ENCODE data around the gene RAC2.

The RAC2 gene

DNA sequence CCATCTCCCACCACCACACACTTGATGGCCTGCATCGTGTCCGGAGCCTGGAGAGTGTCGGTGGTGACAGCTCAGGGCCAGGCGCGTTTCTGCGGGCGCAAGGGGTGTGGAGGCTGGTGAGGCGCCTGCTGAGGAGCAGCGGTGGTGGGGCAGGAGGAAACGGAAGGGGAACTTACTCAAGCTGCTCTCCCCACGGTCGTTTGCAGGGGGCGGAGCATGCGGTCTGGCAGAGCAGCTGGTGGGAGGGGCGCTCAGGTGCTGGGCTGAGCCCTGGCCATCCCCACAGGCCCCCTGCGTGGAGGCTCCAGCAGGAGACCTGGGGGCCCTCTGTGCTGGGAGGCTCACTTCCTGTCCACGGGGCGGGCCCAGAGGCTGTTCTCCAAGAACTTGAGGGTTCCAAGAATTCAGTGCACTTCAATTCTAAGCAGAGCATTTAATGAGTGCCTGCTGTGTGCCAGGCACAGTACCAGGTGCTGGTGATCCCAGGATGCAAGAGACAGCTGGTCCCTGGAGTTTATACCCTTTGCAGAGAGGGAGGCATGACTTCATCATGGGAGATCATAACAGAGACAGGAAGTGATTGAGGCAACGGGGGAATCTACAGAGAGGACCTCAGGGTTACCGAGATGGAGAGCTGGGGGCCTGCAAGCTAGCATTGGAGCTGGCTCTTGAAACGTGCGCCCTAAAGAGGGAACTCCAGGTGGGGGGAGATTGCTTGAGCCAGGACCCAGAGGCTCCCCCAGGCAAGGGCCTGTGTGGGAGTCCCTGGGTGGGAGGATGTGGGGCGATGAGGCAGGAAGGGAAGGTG, at the start of gene RAC2:
Gene RAC2, minus strand, starts transcription at position 156 of the 808 bp plus-strand sequence. Its CDS starts 121 bp downstream, at position 35.
- TF ChIP-seq, protein P1, sequence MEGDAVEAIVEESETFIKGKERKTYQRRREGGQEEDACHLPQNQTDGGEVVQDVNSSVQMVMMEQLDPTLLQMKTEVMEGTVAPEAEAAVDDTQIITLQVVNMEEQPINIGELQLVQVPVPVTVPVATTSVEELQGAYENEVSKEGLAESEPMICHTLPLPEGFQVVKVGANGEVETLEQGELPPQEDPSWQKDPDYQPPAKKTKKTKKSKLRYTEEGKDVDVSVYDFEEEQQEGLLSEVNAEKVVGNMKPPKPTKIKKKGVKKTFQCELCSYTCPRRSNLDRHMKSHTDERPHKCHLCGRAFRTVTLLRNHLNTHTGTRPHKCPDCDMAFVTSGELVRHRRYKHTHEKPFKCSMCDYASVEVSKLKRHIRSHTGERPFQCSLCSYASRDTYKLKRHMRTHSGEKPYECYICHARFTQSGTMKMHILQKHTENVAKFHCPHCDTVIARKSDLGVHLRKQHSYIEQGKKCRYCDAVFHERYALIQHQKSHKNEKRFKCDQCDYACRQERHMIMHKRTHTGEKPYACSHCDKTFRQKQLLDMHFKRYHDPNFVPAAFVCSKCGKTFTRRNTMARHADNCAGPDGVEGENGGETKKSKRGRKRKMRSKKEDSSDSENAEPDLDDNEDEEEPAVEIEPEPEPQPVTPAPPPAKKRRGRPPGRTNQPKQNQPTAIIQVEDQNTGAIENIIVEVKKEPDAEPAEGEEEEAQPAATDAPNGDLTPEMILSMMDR (IDR thresholded peaks at IDR 0.05; ENCODE audit: extremely low read depth, missing control alignments): no peak
- DNase-seq (ENCODE audit: low spot score): peak; percentile 80

DNA sequence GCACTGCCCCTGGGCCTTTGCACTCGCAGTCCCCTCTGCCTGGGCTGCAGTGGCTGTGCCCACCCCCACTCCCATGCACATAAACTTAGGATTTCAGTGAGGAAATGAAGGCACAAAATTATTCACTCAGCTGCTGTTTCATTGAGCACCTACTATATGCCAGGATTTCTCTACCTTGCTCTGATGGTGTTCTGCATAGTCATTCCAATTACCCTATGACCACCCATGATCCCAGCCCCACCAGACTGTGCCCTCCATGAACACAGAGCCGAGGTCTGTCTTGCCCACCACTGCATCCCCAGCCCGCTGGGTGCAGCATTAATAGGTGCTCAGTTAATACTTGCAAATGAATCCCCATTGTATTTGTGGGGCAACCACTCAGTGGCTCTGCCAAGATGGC, 49.1 kb upstream of the RAC2 start:
- DNase-seq (ENCODE audit: low spot score): no peak
- TF ChIP-seq, protein P1 (IDR thresholded peaks at IDR 0.05; ENCODE audit: extremely low read depth, missing control alignments): no peak

DNA sequence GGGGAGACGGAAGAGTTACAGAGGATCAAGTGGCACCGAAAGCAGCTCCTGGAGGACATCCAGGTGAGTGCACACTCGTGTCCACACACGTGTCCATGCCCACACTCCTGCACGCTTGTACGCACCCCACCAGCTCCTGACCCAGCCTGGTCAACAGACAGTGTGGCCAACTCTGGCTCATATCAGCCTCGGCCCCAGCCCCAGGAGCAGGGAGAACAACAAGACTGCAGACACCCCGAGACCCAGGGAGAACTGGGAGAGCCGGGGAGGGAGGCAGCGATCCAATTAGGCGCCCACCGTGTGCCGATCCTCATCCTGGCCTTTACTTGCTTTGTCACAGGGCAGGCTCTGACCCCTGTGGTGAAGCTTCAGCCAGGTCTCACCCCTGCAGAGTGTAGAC, 48.6 kb upstream of the RAC2 start:
- DNase-seq (ENCODE audit: low spot score): no peak
- TF ChIP-seq, protein P1 (IDR thresholded peaks at IDR 0.05; ENCODE audit: extremely low read depth, missing control alignments): no peak

DNA sequence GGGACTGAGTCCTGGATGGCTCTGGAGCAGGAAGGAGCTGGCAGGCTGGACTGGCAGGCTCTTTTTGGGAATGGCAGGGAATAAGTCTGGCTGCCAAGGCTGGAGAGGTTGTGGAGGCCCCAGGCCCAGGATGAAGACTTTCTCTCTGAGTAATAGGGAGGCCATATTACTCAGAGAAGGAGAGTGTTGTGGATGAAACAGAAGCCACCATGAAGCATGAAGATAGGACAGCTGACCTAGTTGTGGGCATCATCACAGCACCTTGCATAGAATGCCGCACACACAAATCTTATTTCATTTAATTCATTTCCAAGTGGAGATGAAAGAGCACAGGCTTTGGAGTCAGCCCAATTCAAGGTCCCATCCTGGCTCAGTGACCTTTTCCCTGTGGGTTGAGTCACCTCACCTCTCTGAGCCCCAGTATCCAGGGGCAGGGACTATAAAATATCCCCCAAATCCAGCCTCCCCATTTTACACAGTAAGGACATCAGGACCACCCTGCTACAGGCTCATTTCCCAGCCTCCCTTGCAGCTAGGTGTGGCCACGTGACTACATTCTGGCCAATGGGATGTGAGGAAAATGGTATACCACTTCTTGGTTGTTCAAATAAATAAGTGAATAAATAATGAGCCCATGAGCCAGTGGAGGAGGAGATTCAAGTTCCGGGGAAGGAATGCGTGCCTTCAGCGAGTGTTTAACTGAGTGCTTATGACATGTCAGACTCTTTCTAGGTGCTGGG, 47.7 kb upstream of the RAC2 start:
- DNase-seq (ENCODE audit: low spot score): no peak
- TF ChIP-seq, protein P1 (IDR thresholded peaks at IDR 0.05; ENCODE audit: extremely low read depth, missing control alignments): no peak

DNA sequence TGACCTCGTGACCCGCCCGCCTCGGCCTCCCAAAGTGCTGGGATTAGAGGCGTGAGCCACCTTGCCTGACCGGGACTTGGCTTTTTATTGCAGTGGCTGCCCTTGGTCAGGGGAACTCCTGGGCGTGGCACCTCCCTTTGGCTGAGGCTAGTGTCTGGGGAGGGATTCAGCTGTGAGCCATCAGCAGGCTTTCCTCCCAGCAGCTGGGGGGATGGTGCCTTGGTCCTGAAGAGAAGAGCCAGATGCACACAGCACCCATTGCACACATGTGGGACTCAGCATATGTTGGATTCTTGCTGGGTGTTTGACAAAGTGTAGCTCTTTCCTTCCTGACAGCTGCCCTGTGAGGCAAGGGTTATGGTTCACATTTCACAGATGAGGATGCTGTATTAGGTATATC, 46.7 kb upstream of the RAC2 start:
- TF ChIP-seq, protein P1 (IDR thresholded peaks at IDR 0.05; ENCODE audit: extremely low read depth, missing control alignments): no peak
- no peak for DNase-seq (ENCODE audit: low spot score)

DNA sequence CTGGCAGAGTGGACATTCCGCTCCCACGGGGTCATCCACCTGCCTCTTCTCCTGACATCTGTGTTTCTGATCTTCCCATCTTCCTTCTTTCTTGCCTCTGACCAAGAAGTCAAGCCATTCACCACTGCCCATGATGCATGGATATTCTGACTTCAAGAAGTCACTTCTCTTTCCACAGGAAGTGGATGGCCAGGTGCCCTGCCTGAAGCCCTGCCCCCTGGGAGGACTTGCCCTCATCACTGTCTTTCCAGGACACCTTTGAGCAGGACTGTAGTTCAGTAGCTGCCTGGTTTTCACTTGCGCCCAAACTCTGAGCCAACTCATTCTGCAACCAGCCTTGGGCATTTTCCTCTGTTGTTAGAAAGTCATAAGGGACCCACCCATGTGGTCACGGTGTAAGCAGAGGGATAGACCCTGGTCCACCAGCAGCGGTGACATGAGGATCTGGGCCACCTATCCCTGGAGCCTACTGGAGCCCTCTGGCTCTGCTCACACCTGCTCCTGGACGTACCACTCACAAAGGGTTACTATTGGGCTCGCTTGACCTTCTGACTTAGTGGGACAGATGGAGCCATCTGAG, 45.2 kb upstream of the RAC2 start:
- TF ChIP-seq, protein P1 (IDR thresholded peaks at IDR 0.05; ENCODE audit: extremely low read depth, missing control alignments): no peak
- DNase-seq (ENCODE audit: low spot score): no peak

DNA sequence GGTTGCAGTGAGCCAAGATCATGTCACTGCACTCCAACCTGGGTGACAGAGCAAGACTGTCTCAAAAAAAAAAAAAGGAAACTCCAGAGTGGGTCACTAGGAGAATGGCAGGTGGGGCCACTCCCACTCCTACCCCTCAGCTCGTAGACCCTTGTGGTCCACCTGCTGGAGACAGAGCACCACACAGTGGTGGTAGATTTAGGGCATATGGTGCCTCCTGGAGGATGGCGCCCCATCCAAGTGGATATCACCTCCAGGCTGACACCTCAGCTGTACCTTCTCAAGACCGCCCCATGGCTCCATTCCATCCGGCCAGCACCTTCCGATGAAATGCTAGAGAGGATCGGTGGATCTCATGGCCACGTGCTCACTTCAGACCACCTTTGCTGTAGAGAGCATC, 44.5 kb upstream of the RAC2 start:
- TF ChIP-seq, protein P1 (IDR thresholded peaks at IDR 0.05; ENCODE audit: extremely low read depth, missing control alignments): no peak
- DNase-seq (ENCODE audit: low spot score): no peak

All from GM20000 (cell line).